Left renal pelvis (tissue), 4 donors: Measurements from ENCODE around the gene RAB6B. TPM values are rescaled to one million over a fixed set of nuclear protein-coding genes. Genes with fewer than 3 reads are reported as not detected.

ENCODE experiments used
- DNase-seq, 4 donors: peaks; one replicate each; pipeline ENCODE4 v3.0.0-alpha.2; 2013; ENCODE audit warnings: low read depth in 4 of 4, low spot score in 3 of 4
- polyA plus RNA-seq, 4 donors: library from polyadenylated mRNA; unstranded; fragments of 120-200 nt; gene quantifications; one replicate each; pipeline ENCODE4 v1.2.1, GENCODE V29; 2013; ENCODE audit not compliant: insufficient read length in 4 of 4

Gene RAB6B
- polyA plus RNA-seq, 4 donors, result 12.6 to 20.1 (median 17.9) TPM

DNA sequence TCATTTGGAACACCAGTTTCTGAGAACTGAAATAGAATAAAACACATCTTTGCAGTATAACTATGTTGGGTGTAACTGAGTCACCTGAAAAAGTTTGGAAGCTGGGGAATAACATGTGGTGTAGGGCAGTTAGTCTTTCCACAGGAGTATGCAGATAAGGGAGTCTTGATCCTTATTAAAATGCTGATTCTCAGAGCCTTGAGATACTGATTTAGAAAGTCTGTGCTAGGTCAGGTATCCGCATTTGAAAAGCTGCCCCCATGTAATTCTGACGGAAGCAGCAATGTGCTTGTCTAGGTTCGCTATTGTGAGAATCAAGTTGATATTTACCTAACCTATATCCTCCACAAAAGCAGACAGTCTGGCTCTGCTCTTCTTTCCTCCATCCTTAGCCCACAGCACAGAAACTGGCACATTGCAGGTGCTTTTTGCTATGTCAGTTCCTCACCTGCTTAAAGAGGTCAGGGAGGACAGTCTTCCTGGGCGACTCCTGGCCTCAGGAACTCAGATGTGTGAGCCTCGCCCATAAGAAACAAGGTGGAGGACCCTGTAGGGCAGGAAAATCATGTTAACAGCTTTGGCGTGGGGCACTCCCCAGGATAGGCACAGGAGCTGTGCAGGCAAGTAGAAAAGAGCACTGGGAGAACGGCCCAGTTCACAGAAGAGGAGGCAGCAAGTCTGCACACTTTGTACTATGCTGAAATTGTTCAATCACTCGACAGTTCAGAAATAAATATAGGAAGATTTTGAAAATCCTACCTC lies 117.7 kb downstream of the RAB6B start:
- no peak for DNase-seq

DNA sequence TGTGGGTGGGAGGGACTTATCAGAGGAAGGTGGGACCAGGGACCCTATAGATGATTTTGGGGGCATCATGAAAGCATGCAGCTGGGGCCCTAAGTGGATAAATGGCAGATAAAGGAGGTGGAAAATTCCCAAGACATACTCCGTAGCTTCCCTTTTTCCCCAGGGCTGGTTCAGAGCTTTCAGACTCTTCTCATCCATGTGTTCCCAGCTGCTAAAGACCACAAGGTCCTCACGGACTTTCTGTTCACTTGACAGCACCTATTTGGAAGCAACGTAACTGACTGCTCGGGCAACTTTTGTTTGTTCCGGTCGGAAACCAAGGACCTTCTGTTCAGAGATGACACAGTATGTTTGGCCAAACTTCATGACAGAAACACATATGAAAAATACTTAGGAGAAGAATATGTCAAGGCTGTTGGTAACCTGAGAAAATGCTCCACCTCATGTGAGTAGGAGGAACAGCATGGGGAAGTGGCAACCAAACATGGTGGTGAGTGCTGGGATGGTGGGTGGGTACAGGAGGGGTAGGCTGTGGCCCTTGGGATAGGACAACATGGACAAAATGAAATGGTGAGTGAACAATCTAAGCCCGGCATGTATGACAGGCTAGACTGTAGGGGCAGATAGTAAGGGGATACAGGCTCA lies 118.8 kb downstream of the RAB6B start:
- no peak for DNase-seq

DNA sequence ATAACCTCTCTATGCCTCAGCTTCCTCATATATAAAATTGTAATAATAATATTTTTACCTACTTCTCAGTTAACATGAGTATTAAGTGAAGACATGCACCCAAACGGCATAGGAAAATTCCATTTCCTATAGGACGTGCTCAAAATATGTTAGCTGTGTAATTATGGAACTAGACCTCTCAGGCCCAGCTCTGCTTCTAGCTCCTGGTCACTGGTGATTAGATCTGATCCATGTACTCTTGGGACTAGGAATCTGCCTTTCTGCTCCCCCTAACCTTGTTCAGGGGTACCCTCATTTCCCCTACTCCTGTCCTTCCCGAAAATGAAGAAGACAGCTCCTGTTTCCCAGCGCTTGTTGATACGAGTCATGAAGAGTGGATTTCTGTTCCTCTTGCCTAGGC lies 119.8 kb downstream of the RAB6B start:
- no peak for DNase-seq

DNA sequence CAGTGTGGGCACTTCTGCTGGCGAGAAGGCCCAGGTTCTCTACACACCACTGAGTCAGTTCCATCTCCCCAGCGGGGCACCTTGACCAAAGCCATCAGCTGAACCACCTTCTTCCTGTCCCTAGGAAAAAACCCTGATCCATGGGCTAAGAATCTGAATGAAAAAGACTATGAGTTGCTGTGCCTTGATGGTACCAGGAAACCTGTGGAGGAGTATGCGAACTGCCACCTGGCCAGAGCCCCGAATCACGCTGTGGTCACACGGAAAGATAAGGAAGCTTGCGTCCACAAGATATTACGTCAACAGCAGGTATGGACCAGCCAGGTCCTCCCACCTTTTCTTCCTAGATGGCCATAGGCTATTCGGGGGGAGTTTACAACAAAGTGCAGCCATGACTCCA lies 120.4 kb downstream of the RAB6B start:
- no peak for DNase-seq

Other genes starting within 250 kb of the RAB6B start
- gene TOPBP1, start 233.9 kb downstream of the RAB6B start, polyA plus RNA-seq, result 10 to 100 TPM; 34.7 to 48.9 (median 43.6) TPM
- 10 to 100 TPM in 1 of 4 donors, 1 to 10 TPM in 3; 3.7 to 79.0 (median 5.8) TPM for gene TF, start 149.5 kb downstream of the RAB6B start, polyA plus RNA-seq
- 10 to 100 TPM; 46.3 to 61.5 (median 52.2) TPM for gene SRPRB, start 90.1 kb downstream of the RAB6B start, polyA plus RNA-seq
- gene SLCO2A1, start 134.0 kb upstream of the RAB6B start, polyA plus RNA-seq, result 10 to 100 TPM in 3 of 4 donors, 1 to 10 TPM in 1; 3.9 to 19.7 (median 18.5) TPM